Loucy (cell line): Measurements from ENCODE around the gene FKBP5.

Experiments
- H2AFZ ChIP-seq: fragments of 200-600 bp; sonication (generic); 2 replicates; pipeline ENCODE4 v1.6.0; 2016; ENCODE audit warnings: antibody characterized with exemption, mild to moderate bottlenecking, low read length, moderate library complexity
- H3F3A ChIP-seq: fragments of 200-600 bp; 2 replicates; pipeline ENCODE4 v1.6.0; 2016; ENCODE audit warnings: antibody characterized with exemption, low read depth, mild to moderate bottlenecking
- H3K27me3 ChIP-seq: fragments of 200-600 bp; sonication (generic); 2 replicates; pipeline ENCODE4 v1.6.1; 2014; ENCODE audit warnings: low read length, mild to moderate bottlenecking; ENCODE audit not compliant: insufficient read depth, poor library complexity, severe bottlenecking
- H3K36me3 ChIP-seq: fragments of 200-600 bp; sonication (generic); 2 replicates; pipeline ENCODE4 v1.6.1; 2016; ENCODE audit warnings: low read length; ENCODE audit not compliant: insufficient read depth
- H3K4me1 ChIP-seq: fragments of 200-600 bp; sonication (generic); 2 replicates; pipeline ENCODE4 v1.5.1; 2014; ENCODE audit warnings: low read length, mild to moderate bottlenecking; ENCODE audit not compliant: insufficient read depth, poor library complexity, severe bottlenecking
- H3K4me2 ChIP-seq: fragments of 200-600 bp; sonication (generic); 2 replicates; pipeline ENCODE4 v1.6.0; 2014; ENCODE audit warnings: antibody characterized with exemption, low read length, low read depth, mild to moderate bottlenecking; ENCODE audit not compliant: poor library complexity, severe bottlenecking
- H3K4me3 ChIP-seq: fragments of 200-600 bp; sonication (generic); 2 replicates; pipeline ENCODE4 v1.5.1; 2014; ENCODE audit warnings: low read length, mild to moderate bottlenecking, mixed read lengths; ENCODE audit not compliant: poor library complexity, severe bottlenecking
- H3K79me2 ChIP-seq: fragments of 200-600 bp; sonication (generic); 2 replicates; pipeline ENCODE4 v1.6.1; 2014; ENCODE audit warnings: low read length; ENCODE audit not compliant: insufficient read depth
- H3K9ac ChIP-seq: fragments of 200-600 bp; sonication (generic); 2 replicates; pipeline ENCODE4 v1.6.0; 2014; ENCODE audit warnings: mild to moderate bottlenecking, low read depth, low read length, moderate library complexity; ENCODE audit not compliant: poor library complexity, severe bottlenecking
- H3K9me2 ChIP-seq: fragments of 200-600 bp; sonication (generic); replicated peaks from 2 replicates; pipeline ENCODE4 v1.6.1; 2016; ENCODE audit warnings: low read depth, low read length, mixed read lengths
- H3K9me3 ChIP-seq: fragments of 200-600 bp; sonication (generic); 2 replicates; pipeline ENCODE4 v1.6.1; 2014; ENCODE audit warnings: mild to moderate bottlenecking, antibody characterized with exemption, low read length, low read depth; ENCODE audit not compliant: insufficient read depth
- H4K20me1 ChIP-seq: fragments of 200-600 bp; sonication (generic); 2 replicates; pipeline ENCODE4 v1.6.0; 2014; ENCODE audit warnings: antibody characterized with exemption, low read length, mild to moderate bottlenecking; ENCODE audit not compliant: insufficient read depth, poor library complexity, severe bottlenecking
- CTCF ChIP-seq: fragments of 200-600 bp; sonication (generic); conservative IDR thresholded peaks from 2 replicates; pipeline ENCODE4 v1.5.1; 2014; ENCODE audit warnings: mild to moderate bottlenecking, antibody characterized with exemption, low read length
- EZH2phosphoT487 ChIP-seq: fragments of 200-600 bp; IDR thresholded peaks from 2 replicates; pipeline ENCODE4 v1.6.1; 2018; ENCODE audit warnings: antibody characterized with exemption, mild to moderate bottlenecking, moderate library complexity, borderline replicate concordance

FKBP5 gene

GRCh38 chr6:35688605-35689322 is at the start of gene FKBP5:
Gene FKBP5, minus strand, starts transcription at chr6:35688915. Its CDS starts 46,091 bp downstream, at chr6:35642824.
- H3K4me2 ChIP-seq = peak within 1 kb of the TSS; percentile 84
- H3K27me3 ChIP-seq = no peaks in the 10 kb centered on the region
- H4K20me1 ChIP-seq = peaks cover 37% of the 10 kb centered on the region
- no peaks in the 10 kb centered on the region for H3K9me2 ChIP-seq
- peaks cover 21% of the 10 kb centered on the region for H3K4me1 ChIP-seq
- peak within 1 kb of the TSS; percentile 77 for H3K4me3 ChIP-seq
- peak within 1 kb of the TSS; percentile 77 for H3K9ac ChIP-seq
- no peaks in the 10 kb centered on the region for H3K9me3 ChIP-seq
- no peaks in the 10 kb centered on the region for H3F3A ChIP-seq
- peak within 1 kb of the TSS; percentile 47; the same call in 1 of the 2 replicates for H2AFZ ChIP-seq
- peaks cover 4% of the 10 kb centered on the region; the same call in 1 of the 2 replicates for H3K36me3 ChIP-seq
- H3K79me2 ChIP-seq = peaks cover 49% of the 10 kb centered on the region
- TF ChIP-seq CTCF (no peak), EZH2phosphoT487 (no peak)

GRCh38 chr6:35737413-35738211 is 48.9 kb upstream of the FKBP5 start:
- H3K4me1 ChIP-seq = peaks cover 22% of the 10 kb centered on the region
- H2AFZ ChIP-seq = peak overlapping the region; percentile 69

GRCh38 chr6:35736982-35737412 is 48.3 kb upstream of the FKBP5 start, which contains the start of gene ARMC12:
Gene ARMC12, plus strand, starts transcription at chr6:35737032. Its CDS starts 77 bp downstream, at chr6:35737109.
- Histone ChIP-seq H3K4me2 (peak within 1 kb of the TSS; percentile 8), H2AFZ (peak within 1 kb of the TSS; percentile 69), H3K79me2 (0 out of 2 replicates have a peak, but pooled peaks cover 4% of the 10 kb centered on the region), H3K9me2 (no peaks in the 10 kb centered on the region), H3F3A (no peaks in the 10 kb centered on the region), H3K4me3 (no peak within 1 kb of the TSS), H3K4me1 (peaks cover 28% of the 10 kb centered on the region), H3K27me3 (no peaks in the 10 kb centered on the region), H3K9ac (peak within 1 kb of the TSS; percentile 2), H3K36me3 (no peaks in the 10 kb centered on the region), H4K20me1 (no peaks in the 10 kb centered on the region), H3K9me3 (no peaks in the 10 kb centered on the region)
- no peak for TF ChIP-seq EZH2phosphoT487
- no peak for TF ChIP-seq CTCF

More at GRCh38 chr6:35737413-35738211, 48.9 kb upstream of the FKBP5 start:
- H3K4me3 ChIP-seq = no peak overlapping the region
- TF ChIP-seq EZH2phosphoT487 = no peak
- TF ChIP-seq CTCF = peak; percentile 88
- no peak overlapping the region for H3K4me2 ChIP-seq
- no peak overlapping the region for H3K9ac ChIP-seq
- H4K20me1 ChIP-seq = no peaks in the 10 kb centered on the region
- H3K36me3 ChIP-seq = no peaks in the 10 kb centered on the region
- no peaks in the 10 kb centered on the region for H3K9me3 ChIP-seq
- H3K79me2 ChIP-seq = 0 out of 2 replicates have a peak, but pooled peaks cover 4% of the 10 kb centered on the region
- no peaks in the 10 kb centered on the region for H3F3A ChIP-seq
- no peaks in the 10 kb centered on the region for H3K9me2 ChIP-seq
- H3K27me3 ChIP-seq = no peaks in the 10 kb centered on the region
